Peyer's patch (tissue), 4 donors: Measurements from ENCODE around the gene OGFOD1.

Experiments used
- POLR2A ChIP-seq, 2 donors: fragments of 450-650 bp; IDR thresholded peaks; one replicate each; pipeline ENCODE4 v1.5.1; 2017; ENCODE audit warnings: antibody characterized with exemption in 2 of 2, mild to moderate bottlenecking in 2 of 2, moderate library complexity in 2 of 2
- TF ChIP-seq, protein P1 (sequence below), 6 experiments: fragments of 450-650 bp in 4 of 6; fragments of 200-600 bp in 2 of 6; sonication (generic) in 1 of 6; IDR thresholded peaks; one replicate each; pipeline ENCODE4 v1.5.1; 2017 to 2019; ENCODE audit warnings: antibody characterized with exemption in 6 of 6, mild to moderate bottlenecking in 3 of 6, moderate library complexity in 1 of 6

GRCh38 chr16:56478281-56479049 lies 27.1 kb downstream of the OGFOD1 start:
- TF ChIP-seq, protein P1, sequence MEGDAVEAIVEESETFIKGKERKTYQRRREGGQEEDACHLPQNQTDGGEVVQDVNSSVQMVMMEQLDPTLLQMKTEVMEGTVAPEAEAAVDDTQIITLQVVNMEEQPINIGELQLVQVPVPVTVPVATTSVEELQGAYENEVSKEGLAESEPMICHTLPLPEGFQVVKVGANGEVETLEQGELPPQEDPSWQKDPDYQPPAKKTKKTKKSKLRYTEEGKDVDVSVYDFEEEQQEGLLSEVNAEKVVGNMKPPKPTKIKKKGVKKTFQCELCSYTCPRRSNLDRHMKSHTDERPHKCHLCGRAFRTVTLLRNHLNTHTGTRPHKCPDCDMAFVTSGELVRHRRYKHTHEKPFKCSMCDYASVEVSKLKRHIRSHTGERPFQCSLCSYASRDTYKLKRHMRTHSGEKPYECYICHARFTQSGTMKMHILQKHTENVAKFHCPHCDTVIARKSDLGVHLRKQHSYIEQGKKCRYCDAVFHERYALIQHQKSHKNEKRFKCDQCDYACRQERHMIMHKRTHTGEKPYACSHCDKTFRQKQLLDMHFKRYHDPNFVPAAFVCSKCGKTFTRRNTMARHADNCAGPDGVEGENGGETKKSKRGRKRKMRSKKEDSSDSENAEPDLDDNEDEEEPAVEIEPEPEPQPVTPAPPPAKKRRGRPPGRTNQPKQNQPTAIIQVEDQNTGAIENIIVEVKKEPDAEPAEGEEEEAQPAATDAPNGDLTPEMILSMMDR (IDR thresholded peaks at IDR 0.05): no peak
- TF ChIP-seq POLR2A (IDR thresholded peaks at IDR 0.05): no peak
